Cardiac septum (tissue), 1 donor: ENCODE measurements around the gene CARS1. TPM values are rescaled to one million over a fixed set of nuclear protein-coding genes. Genes with fewer than 3 reads are reported as not detected.

Source experiments
- DNase-seq: peaks from one replicate; pipeline ENCODE4 v3.0.0-alpha.2; 2020; ENCODE audit warnings: low spot score
- intact Hi-C: fragments of 100-400 bp; cut with DNase I; formaldehyde crosslinking; loops from one replicate; pipeline ENCODE4 v1.14.0; 2022
- total RNA-seq: library from RNA; stranded (reverse); fragmentation: NEBNext Ultra II Directional; extraction: Animal tissue kit (Norgen Biotek cat#: 25700); gene quantifications from one replicate; pipeline ENCODE4 v1.2.1, GENCODE V29; 2021
- donor health status: DM: no; HTN: no; CAD: no.

The CARS1 gene
- total RNA-seq, 1 donor from 2014 or later, result 17.1 TPM

DNA sequence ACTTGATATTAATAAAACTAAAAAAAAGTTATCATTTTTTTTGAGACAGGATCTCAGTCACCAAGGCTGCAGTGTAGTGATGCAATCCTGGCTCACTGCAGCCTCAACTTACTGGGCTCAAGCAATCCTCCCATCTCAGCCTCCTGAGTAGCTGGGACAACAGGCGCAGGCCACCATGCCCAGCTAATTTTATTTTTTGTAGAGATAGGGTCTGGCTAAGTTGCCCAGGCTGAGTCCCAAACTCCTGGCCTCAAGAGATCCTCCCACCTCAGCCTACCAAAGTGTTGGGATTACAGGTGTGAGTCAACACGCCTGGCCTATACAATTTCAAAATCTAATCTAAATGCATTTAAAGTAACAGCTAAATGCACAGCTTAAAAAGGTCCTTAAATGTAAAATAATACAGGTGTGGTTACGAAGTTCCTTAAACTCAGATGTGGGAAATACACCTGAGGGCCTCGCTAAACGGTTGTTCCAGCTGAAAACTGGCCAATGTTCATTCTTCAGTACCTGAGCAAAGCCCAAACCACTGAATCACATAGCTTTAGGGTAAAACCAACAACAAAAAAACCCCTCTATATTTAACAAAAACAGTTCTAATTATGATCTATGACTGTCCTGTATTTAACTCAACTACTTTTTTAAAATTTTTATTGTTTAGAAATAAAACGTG, 76.9 kb downstream of the CARS1 start:
- DNase-seq, result no peak
- intact Hi-C loops, result no loop called here

DNA sequence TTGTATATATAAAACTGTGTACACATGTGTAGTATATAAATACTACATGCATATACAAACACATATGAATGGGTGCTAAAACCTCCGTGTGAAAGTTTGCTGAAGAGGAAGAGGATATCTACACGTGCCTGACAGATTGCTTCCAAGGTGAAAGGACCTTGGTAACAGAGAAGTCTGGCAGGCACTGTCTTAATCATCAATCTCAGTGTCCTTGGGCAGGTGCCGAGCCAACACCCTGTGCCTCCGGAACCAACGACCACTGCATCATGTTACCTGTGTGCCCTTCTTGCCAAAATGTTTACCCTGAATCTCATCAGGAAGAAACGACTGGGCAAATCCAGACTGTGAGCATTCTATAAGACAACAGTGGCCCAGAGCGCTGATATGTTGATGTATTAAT, 80.1 kb downstream of the CARS1 start:
- intact Hi-C loops, result loop anchor here (10.0 kb wide), 1 partner anchor 118 kb away; no protein-coding TSS in a partner anchor
- DNase-seq, result no peak

DNA sequence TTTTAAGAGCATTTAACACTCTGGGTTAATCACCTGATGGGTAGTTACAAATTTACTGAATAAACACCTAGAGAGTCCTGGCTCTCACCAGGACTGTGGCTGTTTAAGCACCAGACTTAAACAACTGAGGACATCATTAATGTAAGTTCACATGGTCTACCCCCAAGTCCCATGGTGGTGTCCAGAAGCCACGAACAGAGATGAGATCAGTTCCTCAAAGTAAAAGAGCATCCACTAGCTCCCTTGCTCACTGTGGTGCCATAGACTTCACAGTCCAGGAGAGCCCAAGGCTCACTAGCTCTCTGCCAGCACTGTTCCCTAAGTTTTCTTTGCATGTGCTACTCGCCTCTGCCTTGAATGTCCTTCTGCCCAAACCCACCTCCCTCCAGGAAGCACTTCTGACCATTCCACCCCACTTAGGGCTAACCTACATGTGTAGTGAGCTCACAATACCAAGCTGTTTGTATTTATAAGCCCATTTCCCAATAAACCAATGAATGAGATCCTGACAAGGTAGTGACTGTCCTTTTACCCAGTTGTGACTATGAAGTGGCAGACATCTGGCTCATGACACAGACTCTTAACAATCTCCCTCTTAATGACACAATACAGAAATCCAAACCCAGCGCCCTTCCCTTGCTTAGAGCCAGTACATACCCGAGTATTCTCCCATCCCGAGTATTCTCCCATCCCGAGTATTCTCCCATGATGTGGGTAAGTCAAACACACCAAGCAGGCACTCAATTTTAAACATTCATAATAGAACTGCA, 80.7 kb downstream of the CARS1 start:
- DNase-seq, result no peak
- intact Hi-C loops, result loop anchor here (1.0 to 10.0 kb wide), 2 partner anchors 44 to 118 kb away; no protein-coding TSS in a partner anchor

DNA sequence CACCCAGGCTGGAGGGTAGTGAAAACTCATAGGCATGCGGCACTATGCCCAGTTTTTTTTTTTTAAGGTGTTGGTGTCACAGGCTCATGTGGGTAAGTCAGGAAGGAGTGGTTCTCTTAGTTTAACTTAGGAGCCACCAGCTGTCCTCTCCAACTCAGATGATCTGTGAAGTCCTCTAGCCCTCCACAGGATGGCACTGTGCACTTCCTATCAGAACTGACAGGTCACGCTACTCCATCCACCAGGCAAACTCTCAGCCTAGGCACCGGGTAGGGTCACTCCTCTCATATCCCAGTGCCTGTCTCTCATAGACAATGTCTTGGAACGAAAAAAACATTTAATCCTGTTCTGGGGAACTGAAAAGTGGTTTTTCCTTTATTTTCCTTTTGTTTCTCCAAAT, 81.6 kb downstream of the CARS1 start:
- DNase-seq, result no peak
- intact Hi-C loops, result loop anchor here (10.0 kb wide), 1 partner anchor 119 kb away; no protein-coding TSS in a partner anchor

DNA sequence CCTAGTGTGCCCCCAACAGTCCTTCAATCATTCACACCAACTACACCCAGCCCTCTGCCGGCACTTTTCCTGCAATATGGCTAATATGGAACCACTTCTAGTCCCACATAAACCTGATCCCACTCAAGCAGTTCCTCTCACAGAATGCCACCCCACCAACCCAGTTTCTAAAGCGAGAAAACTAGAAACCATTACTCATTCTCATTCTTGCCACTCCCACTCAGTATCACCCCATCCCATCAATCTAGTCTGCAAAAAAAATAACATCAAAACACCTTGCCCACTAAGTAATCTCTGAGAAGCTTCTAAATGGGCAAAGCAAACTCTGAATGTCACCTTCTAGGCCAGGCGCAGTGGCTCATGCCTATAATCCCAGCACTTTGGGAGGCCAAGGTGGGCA, 83.0 kb downstream of the CARS1 start:
- intact Hi-C loops, result loop anchor here (10.0 kb wide), 1 partner anchor 121 kb away; no protein-coding TSS in a partner anchor
- DNase-seq, result no peak

GRCh38 chr11:2968341-2968900, 88.8 kb downstream of the CARS1 start:
- DNase-seq, result no peak
- intact Hi-C loops, result no loop called here

DNA sequence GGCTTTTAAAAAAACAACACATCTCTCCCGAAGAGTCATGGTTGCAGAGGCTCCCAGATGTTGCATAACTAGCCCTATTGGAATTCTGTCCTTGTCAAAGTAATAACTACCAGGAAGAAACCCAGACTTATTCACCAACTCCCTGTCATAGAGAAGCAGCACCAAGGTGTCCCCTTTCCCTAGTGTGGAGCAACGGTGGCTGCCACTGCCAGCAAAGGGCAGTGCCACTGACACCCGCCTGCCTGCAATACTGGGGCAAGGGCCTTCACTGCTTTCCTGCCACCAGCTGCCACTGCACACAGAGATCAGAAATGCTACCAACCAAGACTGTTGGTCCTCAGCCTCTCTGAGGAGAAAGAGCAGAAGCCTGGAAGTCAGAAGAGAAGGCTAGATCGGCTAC, 92.4 kb downstream of the CARS1 start:
- DNase-seq, result no peak
- intact Hi-C loops, result no loop called here

DNA sequence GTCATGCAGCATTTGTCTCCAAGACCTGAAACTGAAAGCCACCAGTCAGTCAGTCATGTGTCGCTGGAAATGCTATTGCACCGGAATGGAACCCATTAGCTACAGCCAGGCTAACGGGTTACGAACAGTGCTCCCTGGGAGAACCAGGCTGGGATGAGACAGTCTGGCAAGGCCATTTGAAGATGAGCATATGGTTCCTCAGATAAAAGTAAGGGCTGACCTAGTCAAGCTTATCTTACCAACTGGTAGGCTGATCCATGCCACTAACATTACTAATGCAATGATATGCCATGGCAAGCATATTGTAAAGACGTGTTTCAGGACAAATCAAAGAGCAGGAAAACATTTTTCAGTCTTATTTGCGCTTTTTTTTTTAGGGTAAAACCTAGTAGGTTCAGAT, 93.5 kb downstream of the CARS1 start:
- intact Hi-C loops, result no loop called here
- no peak for DNase-seq

GRCh38 chr11:2963112-2963754, 94.0 kb downstream of the CARS1 start:
- intact Hi-C loops, result no loop called here
- DNase-seq, result no peak

DNA sequence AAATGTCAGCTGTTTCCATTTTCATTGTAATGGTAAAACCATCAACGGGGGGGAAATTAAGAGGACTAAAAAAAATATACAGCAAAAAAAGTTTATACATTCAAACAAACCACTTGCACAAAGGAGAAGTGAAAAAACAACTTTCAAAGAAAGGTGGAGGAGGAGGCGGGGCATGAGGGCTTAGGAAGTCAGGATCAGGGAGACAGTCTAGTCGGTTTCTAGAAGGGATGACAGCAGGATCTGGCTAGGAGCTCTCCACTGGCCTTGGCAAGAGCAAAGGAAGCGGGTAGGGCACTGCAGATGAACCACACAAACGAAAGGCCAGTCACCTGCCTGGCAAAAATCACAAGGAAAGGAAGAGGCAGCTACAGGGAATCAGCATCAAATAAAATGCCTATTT, 96.1 kb downstream of the CARS1 start:
- intact Hi-C loops, result no loop called here
- DNase-seq, result no peak

GRCh38 chr11:2960139-2960538, 97.1 kb downstream of the CARS1 start:
- DNase-seq, result no peak
- intact Hi-C loops, result no loop called here

- no peak for DNase-seq
- intact Hi-C loops, result no loop called here
Measured at GRCh38 chr11:2958251-2958650, 99.0 kb downstream of the CARS1 start.

DNA sequence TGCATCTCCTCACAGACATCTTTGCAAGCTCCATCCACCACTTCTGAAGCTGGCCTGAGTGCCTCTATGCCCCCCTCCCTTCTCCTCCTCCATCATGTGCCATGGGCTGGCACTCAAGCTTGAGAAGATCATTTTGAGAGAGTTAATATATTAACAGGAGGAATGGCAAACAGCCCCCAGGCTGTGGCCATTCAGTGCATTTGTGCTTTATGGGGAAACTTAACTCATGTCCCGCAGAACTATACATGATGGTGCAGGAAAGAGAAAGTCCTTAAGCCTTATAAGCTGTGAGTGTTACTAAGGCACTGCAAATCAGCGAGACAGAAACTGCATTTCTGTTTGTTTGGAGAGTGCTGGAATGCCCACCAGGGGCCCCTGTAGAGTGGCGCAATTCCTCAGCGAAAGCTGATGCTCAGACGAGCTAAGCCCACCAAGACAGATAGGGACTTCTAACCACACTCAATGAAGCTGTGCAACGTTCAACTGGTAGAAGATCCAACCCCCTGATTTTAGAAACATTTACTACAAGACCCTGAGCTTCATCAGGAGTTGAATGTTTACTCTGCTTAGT, 101.2 kb downstream of the CARS1 start:
- DNase-seq, result no peak
- intact Hi-C loops, result no loop called here

- no peak for DNase-seq
- intact Hi-C loops, result no loop called here
Measured at GRCh38 chr11:2954263-2954662, 103.0 kb downstream of the CARS1 start.

GRCh38 chr11:2952290-2952689, 104.9 kb downstream of the CARS1 start:
- no peak for DNase-seq
- intact Hi-C loops, result no loop called here

- intact Hi-C loops, result no loop called here
- no peak for DNase-seq
Measured at GRCh38 chr11:2951231-2952110, 105.8 kb downstream of the CARS1 start.
